HEK293 (cell line): ENCODE results near the gene CASKIN1.

Source experiments
- CTCF ChIA-PET: fragments of 350-600 bp; formaldehyde crosslinking; extraction: SDS; loops from one replicate; lab custom pipeline; 2021; ENCODE audit warnings: antibody characterized with exemption; lab: Yijun Ruan, JAX
- POLR2A ChIA-PET: fragments of 300-600 bp; formaldehyde crosslinking; extraction: SDS; loops from one replicate; lab custom pipeline; 2020; ENCODE audit warnings: antibody characterized with exemption, inconsistent platforms; lab: Yijun Ruan, JAX
- H3K27ac ChIP-seq: fragments of 200-500 bp; sonication (Bioruptor generic); 2 replicates; pipeline ENCODE4 v1.5.1; 2014; ENCODE audit warnings: low read depth, low read length, control low read depth, inconsistent platforms; ENCODE audit errors: extremely low read depth
- H3K36me3 ChIP-seq, 2 experiments: fragments of 200-500 bp in 1 of 2; sonication (Bioruptor generic) in 1 of 2; 1 replicate in 1 of 2; 2 replicates in 1 of 2; pipeline ENCODE4 v1.5.1; 2014 to 2017; ENCODE audit warnings: inconsistent platforms in 2 of 2, low read length in 2 of 2; ENCODE audit not compliant: control insufficient read depth in 2 of 2, insufficient read depth in 1 of 2
- H3K4me1 ChIP-seq: fragments of 200-500 bp; sonication (Bioruptor generic); 2 replicates; pipeline ENCODE4 v1.5.1; 2014; ENCODE audit warnings: mild to moderate bottlenecking, low read length, inconsistent platforms; ENCODE audit not compliant: control insufficient read depth, insufficient read depth
- H3K4me3 ChIP-seq: 2 replicates; pipeline ENCODE4 v1.5.1; 2011; ENCODE audit warnings: low read depth, mild to moderate bottlenecking, control low read depth, low read length, moderate library complexity
- H3K9me3 ChIP-seq: fragments of 200-500 bp; sonication (Bioruptor generic); 2 replicates; pipeline ENCODE4 v1.5.1; 2014; ENCODE audit warnings: low read depth, low read length, inconsistent platforms; ENCODE audit not compliant: control insufficient read depth, insufficient read depth
- GLI2 ChIP-seq: fragments of 450-650 bp; formaldehyde crosslinking; IDR thresholded peaks from 2 replicates; pipeline ENCODE4; 2017; ENCODE audit warnings: missing biosample characterization, missing genetic modification characterization, low read depth, borderline replicate concordance
- GLIS1 ChIP-seq: fragments of 450-650 bp; formaldehyde crosslinking; IDR thresholded peaks from 2 replicates; pipeline ENCODE4 v1.5.1; 2016; ENCODE audit warnings: missing biosample characterization, missing genetic modification characterization
- KLF1 ChIP-seq: fragments of 450-650 bp; formaldehyde crosslinking; IDR thresholded peaks from 2 replicates; pipeline ENCODE4 v1.5.1; 2016; ENCODE audit warnings: missing biosample characterization, missing genetic modification characterization
- KLF10 ChIP-seq: fragments of 450-650 bp; IDR thresholded peaks from 2 replicates; pipeline ENCODE4 v1.5.1; 2018; ENCODE audit warnings: missing biosample characterization, mild to moderate bottlenecking, missing genetic modification characterization
- KLF9 ChIP-seq: fragments of 450-650 bp; formaldehyde crosslinking; IDR thresholded peaks from 2 replicates; pipeline ENCODE4 v1.5.1; 2016; ENCODE audit warnings: missing biosample characterization, missing genetic modification characterization, low read depth
- PBX3 ChIP-seq: sonication (generic); formaldehyde crosslinking; IDR thresholded peaks from 2 replicates; pipeline ENCODE4 v1.8.1; 2022; ENCODE audit warnings: mild to moderate bottlenecking, moderate library complexity, missing genetic modification reagents
- SCRT2 ChIP-seq: fragments of 450-650 bp; formaldehyde crosslinking; IDR thresholded peaks from 2 replicates; pipeline ENCODE4 v1.5.1; 2016; ENCODE audit warnings: missing biosample characterization, missing genetic modification characterization
- ZBTB8A ChIP-seq: fragments of 450-650 bp; formaldehyde crosslinking; IDR thresholded peaks from 2 replicates; pipeline ENCODE4 v1.5.1; 2016; ENCODE audit warnings: missing biosample characterization, missing genetic modification characterization
- ZNF10 ChIP-seq: fragments of 450-650 bp; formaldehyde crosslinking; IDR thresholded peaks from 2 replicates; pipeline ENCODE4 v1.5.1; 2017; ENCODE audit warnings: missing biosample characterization, missing genetic modification characterization
- ZNF175 ChIP-seq: fragments of 450-650 bp; formaldehyde crosslinking; IDR thresholded peaks from 2 replicates; pipeline ENCODE4 v1.5.1; 2016; ENCODE audit warnings: missing biosample characterization, missing genetic modification characterization
- ZNF18 ChIP-seq: fragments of 450-650 bp; formaldehyde crosslinking; IDR thresholded peaks from 2 replicates; pipeline ENCODE4 v1.5.1; 2016; ENCODE audit warnings: missing biosample characterization, missing genetic modification characterization
- ZNF211 ChIP-seq: fragments of 450-650 bp; formaldehyde crosslinking; IDR thresholded peaks from 2 replicates; pipeline ENCODE4 v1.5.1; 2016; ENCODE audit warnings: low read depth, missing biosample characterization, missing genetic modification characterization
- ZNF23 ChIP-seq: fragments of 450-650 bp; formaldehyde crosslinking; IDR thresholded peaks from 2 replicates; pipeline ENCODE4 v1.5.1; 2016; ENCODE audit warnings: missing biosample characterization, missing genetic modification characterization, borderline replicate concordance
- ZNF324 ChIP-seq: fragments of 450-650 bp; formaldehyde crosslinking; IDR thresholded peaks from 2 replicates; pipeline ENCODE4 v1.5.1; 2016; ENCODE audit warnings: missing biosample characterization, missing genetic modification characterization
- ZNF416 ChIP-seq: fragments of 450-650 bp; formaldehyde crosslinking; IDR thresholded peaks from 2 replicates; pipeline ENCODE4 v1.5.1; 2016; ENCODE audit warnings: missing biosample characterization, missing genetic modification characterization
- ZNF48 ChIP-seq: fragments of 450-650 bp; formaldehyde crosslinking; IDR thresholded peaks from 2 replicates; pipeline ENCODE4 v1.5.1; 2016; ENCODE audit warnings: missing biosample characterization, missing genetic modification characterization
- ZNF529 ChIP-seq: fragments of 450-650 bp; formaldehyde crosslinking; IDR thresholded peaks from 2 replicates; pipeline ENCODE4 v1.5.1; 2017; ENCODE audit warnings: missing genetic modification characterization, missing biosample characterization; ENCODE audit not compliant: insufficient replicate concordance
- ZNF530 ChIP-seq: fragments of 450-650 bp; formaldehyde crosslinking; IDR thresholded peaks from 2 replicates; pipeline ENCODE4 v1.5.1; 2016; ENCODE audit warnings: low read depth, missing biosample characterization, missing genetic modification characterization
- ZNF585B ChIP-seq: fragments of 450-650 bp; formaldehyde crosslinking; IDR thresholded peaks from 2 replicates; pipeline ENCODE4 v1.5.1; 2016; ENCODE audit warnings: missing biosample characterization, missing genetic modification characterization
- ZNF660 ChIP-seq: fragments of 450-650 bp; IDR thresholded peaks from 2 replicates; pipeline ENCODE4 v1.5.1; 2018; ENCODE audit warnings: missing biosample characterization, mild to moderate bottlenecking, missing genetic modification characterization
- ZNF664 ChIP-seq: fragments of 450-650 bp; formaldehyde crosslinking; IDR thresholded peaks from 2 replicates; pipeline ENCODE4 v1.5.1; 2016; ENCODE audit warnings: missing biosample characterization, missing genetic modification characterization
- ZNF785 ChIP-seq: fragments of 450-650 bp; formaldehyde crosslinking; IDR thresholded peaks from 2 replicates; pipeline ENCODE4 v1.5.1; 2016; ENCODE audit warnings: missing biosample characterization, missing genetic modification characterization
- ZNF837 ChIP-seq: fragments of 450-650 bp; formaldehyde crosslinking; IDR thresholded peaks from 2 replicates; pipeline ENCODE4 v1.5.1; 2016; ENCODE audit warnings: missing biosample characterization, missing genetic modification characterization
- TF ChIP-seq, protein P1 (sequence below): fragments of 450-650 bp; formaldehyde crosslinking; IDR thresholded peaks from 2 replicates; pipeline ENCODE4 v1.5.1; 2016; ENCODE audit warnings: missing biosample characterization, missing genetic modification characterization, borderline replicate concordance
- TF ChIP-seq, protein P2 (sequence below): fragments of 450-650 bp; IDR thresholded peaks from 2 replicates; pipeline ENCODE4 v1.5.1; 2018; ENCODE audit warnings: missing biosample characterization, mild to moderate bottlenecking, missing genetic modification characterization
- TF ChIP-seq, protein P3 (sequence below): fragments of 450-650 bp; formaldehyde crosslinking; IDR thresholded peaks from 2 replicates; pipeline ENCODE4 v1.5.1; 2016; ENCODE audit warnings: missing biosample characterization, missing genetic modification characterization
- TF ChIP-seq, protein P4 (sequence below): fragments of 450-650 bp; formaldehyde crosslinking; IDR thresholded peaks from 2 replicates; pipeline ENCODE4 v1.5.1; 2016; ENCODE audit warnings: missing biosample characterization, missing genetic modification characterization

The CASKIN1 gene

GRCh38 chr16:2161911-2162310 lies 34.5 kb downstream of the CASKIN1 start:
- POLR2A ChIA-PET = interaction anchor here (1.2 kb wide), 1 partner anchor 11 kb away, joined by 3 read pairs; no protein-coding TSS in a partner anchor
- no peak overlapping the region for H3K4me3 ChIP-seq
- H3K36me3 ChIP-seq = peaks cover 0 to 19% of the 10 kb centered on the region in 2 experiments; a peak in 2 of 3 replicates
- no peaks in the 10 kb centered on the region for H3K4me1 ChIP-seq
- no peak overlapping the region for H3K27ac ChIP-seq
- TF ChIP-seq ZNF585B (tag by site-specific recombination) (no peak), ZNF23 (tag by site-specific recombination) (no peak), ZNF837 (tag by site-specific recombination) (no peak), GLI2 (tag by site-specific recombination) (no peak), ZNF10 (tag by site-specific recombination) (no peak), ZNF48 (no peak), PBX3 (no peak), ZNF529 (tag by site-specific recombination) (no peak)
- CTCF ChIA-PET = interaction anchor here (0.7 to 1.9 kb wide), 2 partner anchors 8 to 10 kb away, joined by 3 to 7 read pairs; no protein-coding TSS in a partner anchor
- no peaks in the 10 kb centered on the region for H3K9me3 ChIP-seq

DNA sequence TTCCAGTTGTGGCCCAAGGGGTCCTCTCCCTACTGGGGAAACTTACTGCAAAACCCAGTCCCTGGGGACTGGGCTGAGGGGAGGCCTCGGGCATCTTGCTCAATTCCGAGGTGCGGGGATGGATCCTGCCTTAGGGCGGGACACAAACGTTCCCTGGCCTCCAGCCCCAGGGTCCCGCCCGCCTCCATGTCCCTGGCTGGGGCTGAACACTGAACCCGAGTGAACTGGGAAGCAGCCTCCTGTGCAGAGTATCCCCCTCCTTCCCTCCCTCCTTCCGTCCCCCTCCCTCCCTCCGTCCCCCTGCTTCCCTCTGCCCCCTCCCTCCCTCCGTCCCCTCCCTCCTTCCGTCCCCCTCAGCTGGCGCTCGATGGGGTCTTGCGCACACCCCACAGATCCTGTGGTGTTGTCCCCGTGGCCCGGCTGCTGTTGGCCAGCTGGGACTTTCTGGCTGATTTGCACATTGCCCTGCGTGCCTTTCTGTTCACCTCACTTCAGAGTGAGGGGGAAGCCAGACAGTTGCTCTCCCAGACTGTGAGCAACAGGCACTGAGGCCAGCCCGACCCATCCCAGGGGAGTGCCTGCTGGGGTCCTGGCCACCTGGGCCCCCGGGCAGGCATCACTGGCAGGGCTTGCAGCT lies 35.4 kb downstream of the CASKIN1 start:
- H3K4me1 ChIP-seq = no peaks in the 10 kb centered on the region
- ChIA-PET CTCF (interaction anchor here (0.7 to 1.9 kb wide), 2 partner anchors 9 kb away, joined by 3 to 7 read pairs; no protein-coding TSS in a partner anchor), POLR2A (interaction anchor here (0.6 kb wide), 1 partner anchor 9 kb away, joined by 6 read pairs; no protein-coding TSS in a partner anchor)
- no peak overlapping the region for H3K4me3 ChIP-seq
- no peak overlapping the region for H3K27ac ChIP-seq
- H3K9me3 ChIP-seq = no peaks in the 10 kb centered on the region
- H3K36me3 ChIP-seq = peaks cover 0 to 11% of the 10 kb centered on the region in 2 experiments; a peak in 2 of 3 replicates
- TF ChIP-seq ZNF660 (tag by site-specific recombination) = no peak
- TF ChIP-seq ZNF175 (tag by site-specific recombination) = no peak
- no peak for TF ChIP-seq ZNF18 (tag by site-specific recombination)
- TF ChIP-seq ZNF530 (tag by site-specific recombination) = no peak
- TF ChIP-seq, protein P1, sequence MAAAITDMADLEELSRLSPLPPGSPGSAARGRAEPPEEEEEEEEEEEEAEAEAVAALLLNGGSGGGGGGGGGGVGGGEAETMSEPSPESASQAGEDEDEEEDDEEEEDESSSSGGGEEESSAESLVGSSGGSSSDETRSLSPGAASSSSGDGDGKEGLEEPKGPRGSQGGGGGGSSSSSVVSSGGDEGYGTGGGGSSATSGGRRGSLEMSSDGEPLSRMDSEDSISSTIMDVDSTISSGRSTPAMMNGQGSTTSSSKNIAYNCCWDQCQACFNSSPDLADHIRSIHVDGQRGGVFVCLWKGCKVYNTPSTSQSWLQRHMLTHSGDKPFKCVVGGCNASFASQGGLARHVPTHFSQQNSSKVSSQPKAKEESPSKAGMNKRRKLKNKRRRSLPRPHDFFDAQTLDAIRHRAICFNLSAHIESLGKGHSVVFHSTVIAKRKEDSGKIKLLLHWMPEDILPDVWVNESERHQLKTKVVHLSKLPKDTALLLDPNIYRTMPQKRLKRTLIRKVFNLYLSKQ (tag by site-specific recombination) = no peak
- TF ChIP-seq, protein P2, sequence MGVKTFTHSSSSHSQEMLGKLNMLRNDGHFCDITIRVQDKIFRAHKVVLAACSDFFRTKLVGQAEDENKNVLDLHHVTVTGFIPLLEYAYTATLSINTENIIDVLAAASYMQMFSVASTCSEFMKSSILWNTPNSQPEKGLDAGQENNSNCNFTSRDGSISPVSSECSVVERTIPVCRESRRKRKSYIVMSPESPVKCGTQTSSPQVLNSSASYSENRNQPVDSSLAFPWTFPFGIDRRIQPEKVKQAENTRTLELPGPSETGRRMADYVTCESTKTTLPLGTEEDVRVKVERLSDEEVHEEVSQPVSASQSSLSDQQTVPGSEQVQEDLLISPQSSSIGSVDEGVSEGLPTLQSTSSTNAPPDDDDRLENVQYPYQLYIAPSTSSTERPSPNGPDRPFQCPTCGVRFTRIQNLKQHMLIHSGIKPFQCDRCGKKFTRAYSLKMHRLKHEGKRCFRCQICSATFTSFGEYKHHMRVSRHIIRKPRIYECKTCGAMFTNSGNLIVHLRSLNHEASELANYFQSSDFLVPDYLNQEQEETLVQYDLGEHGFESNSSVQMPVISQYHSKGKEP (tag by site-specific recombination) = no peak
- no peak for TF ChIP-seq KLF10 (tag by site-specific recombination)
- TF ChIP-seq ZBTB8A = peak; percentile 32; the same call in 1 of the 2 replicates
- TF ChIP-seq SCRT2 (tag by site-specific recombination) = peak; percentile 29; the same call in 1 of the 2 replicates
- no peak for TF ChIP-seq ZNF785
- TF ChIP-seq KLF1 (tag by site-specific recombination) = peak; percentile 34
- TF ChIP-seq ZNF211 (tag by site-specific recombination) = no peak
- TF ChIP-seq KLF9 = no peak
- TF ChIP-seq ZNF324 (tag by site-specific recombination) = no peak
- TF ChIP-seq, protein P3, sequence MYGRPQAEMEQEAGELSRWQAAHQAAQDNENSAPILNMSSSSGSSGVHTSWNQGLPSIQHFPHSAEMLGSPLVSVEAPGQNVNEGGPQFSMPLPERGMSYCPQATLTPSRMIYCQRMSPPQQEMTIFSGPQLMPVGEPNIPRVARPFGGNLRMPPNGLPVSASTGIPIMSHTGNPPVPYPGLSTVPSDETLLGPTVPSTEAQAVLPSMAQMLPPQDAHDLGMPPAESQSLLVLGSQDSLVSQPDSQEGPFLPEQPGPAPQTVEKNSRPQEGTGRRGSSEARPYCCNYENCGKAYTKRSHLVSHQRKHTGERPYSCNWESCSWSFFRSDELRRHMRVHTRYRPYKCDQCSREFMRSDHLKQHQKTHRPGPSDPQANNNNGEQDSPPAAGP (tag by site-specific recombination) = 0 out of 2 replicates have a peak, but pooled peaks have one; percentile 29
- TF ChIP-seq, protein P4, sequence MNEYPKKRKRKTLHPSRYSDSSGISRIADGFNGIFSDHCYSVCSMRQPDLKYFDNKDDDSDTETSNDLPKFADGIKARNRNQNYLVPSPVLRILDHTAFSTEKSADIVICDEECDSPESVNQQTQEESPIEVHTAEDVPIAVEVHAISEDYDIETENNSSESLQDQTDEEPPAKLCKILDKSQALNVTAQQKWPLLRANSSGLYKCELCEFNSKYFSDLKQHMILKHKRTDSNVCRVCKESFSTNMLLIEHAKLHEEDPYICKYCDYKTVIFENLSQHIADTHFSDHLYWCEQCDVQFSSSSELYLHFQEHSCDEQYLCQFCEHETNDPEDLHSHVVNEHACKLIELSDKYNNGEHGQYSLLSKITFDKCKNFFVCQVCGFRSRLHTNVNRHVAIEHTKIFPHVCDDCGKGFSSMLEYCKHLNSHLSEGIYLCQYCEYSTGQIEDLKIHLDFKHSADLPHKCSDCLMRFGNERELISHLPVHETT (tag by site-specific recombination) = no peak
- TF ChIP-seq ZNF664 (tag by site-specific recombination) = no peak
- no peak for TF ChIP-seq ZNF416 (tag by site-specific recombination)
- TF ChIP-seq GLIS1 (tag by site-specific recombination) = no peak
